Cardiac septum (tissue), 1 donor: ENCODE measurements around the gene TMEM258. TPM values are rescaled to one million over a fixed set of nuclear protein-coding genes. Genes with fewer than 3 reads are reported as not detected.

Experiments
- DNase-seq: peaks from one replicate; pipeline ENCODE4 v3.0.0-alpha.2; 2020; ENCODE audit warnings: low spot score
- intact Hi-C: fragments of 100-400 bp; cut with DNase I; formaldehyde crosslinking; loops from one replicate; pipeline ENCODE4 v1.14.0; 2022
- total RNA-seq: library from RNA; stranded (reverse); fragmentation: NEBNext Ultra II Directional; extraction: Animal tissue kit (Norgen Biotek cat#: 25700); gene quantifications from one replicate; pipeline ENCODE4 v1.2.1, GENCODE V29; 2021
- donor health status: DM: no; HTN: no; CAD: no.

Gene TMEM258
- total RNA-seq, 1 donor from 2014 or later = 97.1 TPM

DNA sequence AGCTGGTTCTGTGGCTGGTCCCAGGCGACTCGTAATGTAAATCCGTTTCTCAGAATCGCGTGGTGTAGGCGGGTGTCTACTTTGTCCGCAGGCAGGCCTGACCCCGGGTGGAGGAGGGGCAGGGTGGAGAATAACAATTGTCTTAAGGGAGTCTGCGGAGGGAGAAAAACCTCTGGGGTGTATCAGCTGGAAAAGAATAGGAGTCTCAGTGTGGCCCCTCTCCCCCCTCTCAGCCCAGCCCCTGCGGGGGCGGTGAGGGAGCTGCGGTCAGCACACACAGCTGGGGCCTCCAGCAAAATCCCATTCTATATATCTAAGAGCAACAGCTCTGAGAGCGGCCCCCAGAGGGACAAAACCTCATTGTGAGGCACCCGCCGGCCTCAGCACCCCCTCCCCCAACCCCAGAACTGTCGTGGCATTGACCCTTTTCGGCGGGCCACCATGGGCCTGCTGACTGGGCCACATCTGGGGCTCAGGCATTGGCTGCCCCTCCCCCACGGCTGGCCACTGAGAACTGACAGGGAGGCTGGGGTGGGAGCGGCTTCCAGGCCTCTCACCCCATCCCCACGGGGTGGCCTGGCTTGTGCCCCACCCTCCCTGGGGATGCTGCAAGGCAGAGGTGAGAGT, 42.7 kb downstream of the TMEM258 start:
- no peak for DNase-seq
- intact Hi-C loops = loop anchor here (5.0 kb wide), 1 partner anchor 358 kb away; no protein-coding TSS in a partner anchor

DNA sequence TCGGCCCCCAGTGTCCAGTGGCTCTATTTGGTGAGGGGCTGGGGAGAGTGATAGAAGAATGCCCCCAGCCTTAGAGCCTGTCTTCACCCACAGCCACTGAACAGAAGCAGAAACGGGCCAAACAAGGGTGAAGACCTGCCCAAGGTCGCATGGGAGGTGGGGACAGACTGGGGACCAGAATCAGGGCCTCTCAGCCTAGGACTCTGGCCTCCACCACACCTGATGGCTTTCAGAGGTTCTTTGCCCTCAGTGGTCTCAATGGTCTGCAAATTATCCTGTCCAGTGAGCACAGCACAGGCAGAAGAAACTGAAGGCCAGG, 44.5 kb downstream of the TMEM258 start:
- intact Hi-C loops = loop anchor here (5.0 kb wide), 1 partner anchor 359 kb away; no protein-coding TSS in a partner anchor
- DNase-seq = no peak

DNA sequence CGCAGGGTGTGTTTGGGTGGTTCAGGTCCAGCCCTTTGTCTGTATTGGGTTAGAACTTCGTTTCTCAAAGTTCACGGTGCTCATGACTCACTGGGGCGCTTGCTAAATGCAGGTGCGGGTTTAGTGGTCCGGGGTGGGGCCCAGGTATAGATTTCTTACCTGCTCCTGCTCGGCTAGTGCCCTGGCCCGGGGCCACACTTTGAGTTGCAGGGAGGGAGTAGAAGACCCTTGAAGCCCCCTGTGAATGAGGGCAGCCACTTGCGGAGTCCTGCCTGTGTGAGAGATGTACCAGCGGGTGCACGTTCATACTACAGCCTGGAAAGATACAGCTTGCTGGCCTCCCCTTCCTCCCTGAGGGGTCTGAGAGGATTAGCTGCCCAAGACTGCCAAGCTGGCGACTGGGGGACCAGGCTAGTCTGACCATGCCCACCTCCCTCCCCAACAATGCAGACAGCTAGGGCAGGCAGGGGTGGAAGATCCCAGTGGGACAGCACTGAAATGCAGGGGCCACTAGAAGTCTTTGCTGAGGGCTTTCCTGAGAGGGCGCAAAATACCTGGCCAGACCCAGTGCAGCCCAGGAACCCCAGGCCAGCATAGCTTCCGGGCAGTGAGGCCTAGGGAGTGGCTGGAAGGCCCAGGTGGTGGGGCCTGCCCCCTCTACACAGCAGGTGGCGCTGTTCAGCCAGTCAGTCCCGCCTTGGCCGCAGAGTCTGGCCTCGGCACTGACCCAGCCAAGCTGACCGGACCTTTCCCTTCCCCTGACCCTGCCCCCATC, 45.0 kb downstream of the TMEM258 start:
- peak; percentile 87 for DNase-seq
- intact Hi-C loops = loop anchor here (5.0 kb wide), 1 partner anchor 360 kb away; no protein-coding TSS in a partner anchor

DNA sequence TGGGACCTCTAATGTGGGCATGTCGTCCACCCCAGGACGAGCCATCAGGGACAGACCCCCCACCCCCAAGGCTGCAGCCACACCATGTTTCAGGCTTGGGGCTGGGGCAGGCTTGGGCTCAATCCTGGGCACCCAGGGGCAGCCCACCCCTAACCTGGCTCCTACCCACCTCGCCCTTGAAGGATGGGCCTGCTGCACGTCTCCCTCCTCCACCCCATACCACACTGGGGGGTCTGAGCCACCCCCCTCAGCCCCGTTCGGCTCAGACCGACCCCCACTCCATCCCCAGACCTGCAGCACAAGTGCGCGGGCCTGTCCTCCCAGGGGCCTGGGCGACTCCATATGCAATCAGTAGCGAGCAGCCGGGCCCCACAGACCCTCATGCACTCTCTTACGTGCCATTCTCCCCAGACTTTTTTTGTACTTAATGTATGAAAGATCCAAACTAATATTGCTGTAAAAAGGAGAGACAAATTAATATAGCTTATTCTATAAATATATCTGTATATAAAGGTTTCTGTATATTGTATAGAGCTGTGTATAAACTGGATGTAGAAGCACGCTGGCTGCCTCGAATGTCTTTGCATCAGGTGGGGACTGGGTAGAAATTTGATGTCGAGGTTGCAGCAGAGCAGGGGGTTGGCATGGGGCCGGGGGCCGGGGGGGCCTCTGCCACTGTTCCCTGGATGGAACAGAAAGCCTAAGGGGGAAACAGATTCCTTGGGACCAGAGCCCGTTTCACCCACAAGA, 45.8 kb downstream of the TMEM258 start:
- intact Hi-C loops = loop anchor here (5.0 kb wide), 1 partner anchor 361 kb away; no protein-coding TSS in a partner anchor
- DNase-seq = no peak

DNA sequence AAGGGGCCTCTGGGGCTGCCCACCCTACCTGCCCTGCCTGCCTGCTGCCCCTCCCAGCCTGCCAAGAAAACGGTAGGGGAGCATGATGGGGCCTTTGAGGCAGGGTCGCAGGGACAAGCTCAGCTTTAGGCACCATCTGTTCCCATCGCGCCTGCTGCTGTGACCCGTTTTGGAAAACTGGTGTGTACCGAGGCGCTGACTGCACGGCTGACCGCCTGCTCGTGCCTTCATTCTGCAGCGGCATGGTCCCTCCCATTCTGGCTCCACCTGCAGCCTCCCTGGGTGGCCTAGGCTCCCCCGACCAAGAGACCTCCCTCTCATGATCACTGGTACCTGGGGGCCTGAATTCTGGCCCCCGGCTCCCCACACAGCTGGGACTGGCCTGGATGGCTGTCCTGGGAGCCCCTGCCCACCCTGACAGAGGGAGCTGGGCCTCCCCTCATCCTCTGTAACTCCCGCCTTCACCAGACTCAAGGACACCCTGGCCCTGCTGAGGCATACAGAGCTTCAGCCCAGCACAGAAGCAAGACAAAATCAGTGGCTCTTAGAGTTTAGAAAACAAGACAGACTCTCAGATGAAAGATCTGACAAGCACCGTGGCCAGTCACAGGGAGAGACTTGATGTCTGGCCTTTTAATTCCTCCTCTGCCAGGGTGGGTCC, 46.5 kb downstream of the TMEM258 start:
- no peak for DNase-seq
- intact Hi-C loops = loop anchor here (5.0 kb wide), 1 partner anchor 361 kb away; no protein-coding TSS in a partner anchor

DNA sequence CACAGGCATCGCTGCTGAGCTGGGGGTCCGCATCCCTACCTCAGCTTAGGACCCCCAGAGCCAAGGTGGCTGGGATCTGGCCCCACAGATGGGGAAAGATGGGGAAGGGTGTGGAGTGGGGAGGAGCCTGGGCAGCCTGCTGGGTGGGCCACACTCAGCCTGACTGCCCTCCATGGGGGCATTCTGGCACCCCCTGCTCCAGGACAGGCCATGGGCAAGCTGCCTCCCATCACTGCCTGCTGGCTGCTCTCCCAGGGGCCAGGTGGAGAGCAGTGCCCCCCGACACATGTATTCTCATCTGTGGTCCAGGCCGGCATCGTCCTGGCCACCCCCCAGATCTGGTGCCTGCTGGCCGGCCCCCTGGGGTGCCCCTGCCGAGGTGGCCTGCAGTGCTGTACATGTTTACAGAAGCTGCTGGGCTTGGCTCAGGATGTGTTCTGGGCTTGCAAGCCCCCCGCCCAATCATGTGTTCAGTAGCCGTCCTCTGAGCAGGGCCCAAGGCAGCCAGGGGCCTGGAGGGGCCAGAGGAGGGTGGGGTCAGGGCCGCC, 47.7 kb downstream of the TMEM258 start:
- DNase-seq = no peak
- intact Hi-C loops = loop anchor here (5.0 kb wide), 1 partner anchor 363 kb away; no protein-coding TSS in a partner anchor

DNA sequence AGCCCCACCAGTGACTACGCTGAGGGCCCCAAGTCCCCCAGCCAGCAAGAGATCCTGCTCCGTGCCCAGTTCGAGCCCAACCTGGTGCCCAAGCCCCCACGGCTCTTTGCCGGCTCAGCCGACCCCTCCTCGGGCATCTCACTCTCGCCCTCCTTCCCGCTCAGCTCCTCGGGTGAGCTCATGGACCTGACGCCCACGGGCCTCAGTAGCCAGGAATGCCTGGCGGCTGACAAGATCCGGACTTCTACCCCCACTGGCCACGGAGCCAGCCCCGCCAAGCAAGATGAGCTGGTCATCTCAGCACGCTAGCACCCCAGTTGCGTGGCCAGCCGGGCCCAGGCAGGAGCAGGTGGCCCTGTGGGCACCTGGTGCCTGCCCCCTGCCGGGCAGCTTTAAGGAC, 48.2 kb downstream of the TMEM258 start:
- no peak for DNase-seq
- intact Hi-C loops = no loop called here

DNA sequence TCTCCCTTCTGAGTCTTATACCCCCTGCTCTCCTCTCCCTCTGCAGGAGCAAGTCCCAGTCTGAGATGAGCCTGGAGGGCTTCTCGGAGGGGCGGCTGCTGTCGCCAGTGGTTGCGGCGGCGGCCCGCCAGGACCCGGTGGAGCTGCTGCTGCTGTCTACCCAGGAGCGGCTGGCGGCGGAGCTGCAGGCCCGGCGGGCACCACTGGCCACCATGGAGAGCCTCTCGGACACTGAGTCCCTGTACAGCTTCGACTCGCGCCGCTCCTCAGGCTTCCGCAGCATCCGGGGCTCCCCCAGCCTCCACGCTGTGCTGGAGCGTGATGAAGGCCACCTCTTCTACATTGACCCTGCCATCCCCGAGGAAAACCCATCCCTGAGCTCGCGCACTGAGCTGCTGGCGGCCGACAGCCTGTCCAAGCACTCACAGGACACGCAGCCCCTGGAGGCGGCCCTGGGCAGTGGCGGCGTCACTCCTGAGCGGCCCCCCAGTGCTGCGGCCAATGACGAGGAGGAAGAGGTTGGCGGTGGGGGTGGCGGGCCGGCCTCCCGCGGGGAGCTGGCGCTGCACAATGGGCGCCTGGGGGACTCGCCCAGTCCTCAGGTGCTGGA, 48.8 kb downstream of the TMEM258 start:
- intact Hi-C loops = no loop called here
- no peak for DNase-seq

DNA sequence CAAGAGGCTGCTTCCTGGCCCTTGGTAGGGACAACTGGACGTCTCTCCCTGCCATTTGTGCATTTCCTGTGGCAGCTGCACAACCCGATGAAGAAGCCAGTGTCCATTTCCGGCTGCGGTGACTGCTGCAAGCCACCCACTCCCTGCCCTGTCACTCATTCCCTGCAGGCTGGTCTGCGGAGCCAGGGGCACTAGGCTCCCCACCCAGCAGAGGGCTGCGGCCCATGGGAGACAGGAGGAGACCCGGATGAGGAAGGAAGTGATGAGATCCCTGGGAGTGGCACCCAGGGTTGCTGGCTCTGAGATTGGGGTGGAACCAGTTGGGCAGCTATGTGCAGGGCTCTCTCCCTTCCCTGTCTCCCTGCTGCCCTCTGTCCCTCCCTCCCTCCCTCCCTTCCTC, 50.0 kb downstream of the TMEM258 start:
- DNase-seq = no peak
- intact Hi-C loops = no loop called here

DNA sequence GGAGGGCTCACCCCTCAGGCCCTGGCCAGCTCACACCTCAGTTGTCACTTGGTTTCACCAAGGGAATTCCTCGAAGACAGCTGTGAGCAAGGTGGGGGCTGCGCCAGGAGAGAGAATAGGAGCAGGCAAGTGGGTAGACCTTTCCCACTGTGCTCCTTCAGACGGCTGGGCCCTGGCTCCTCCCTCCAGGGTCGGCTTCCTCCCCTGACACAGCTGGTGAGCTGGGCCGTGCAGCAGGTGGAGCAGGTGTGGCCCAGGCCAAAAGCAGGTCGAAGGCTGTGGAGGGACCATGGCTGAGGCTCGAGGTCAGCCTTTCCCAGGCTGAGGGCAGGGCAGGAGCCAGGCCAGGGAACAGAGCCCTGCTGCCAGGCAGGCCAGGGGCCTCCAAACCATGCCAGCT, 52.4 kb downstream of the TMEM258 start:
- intact Hi-C loops = no loop called here
- no peak for DNase-seq

DNA sequence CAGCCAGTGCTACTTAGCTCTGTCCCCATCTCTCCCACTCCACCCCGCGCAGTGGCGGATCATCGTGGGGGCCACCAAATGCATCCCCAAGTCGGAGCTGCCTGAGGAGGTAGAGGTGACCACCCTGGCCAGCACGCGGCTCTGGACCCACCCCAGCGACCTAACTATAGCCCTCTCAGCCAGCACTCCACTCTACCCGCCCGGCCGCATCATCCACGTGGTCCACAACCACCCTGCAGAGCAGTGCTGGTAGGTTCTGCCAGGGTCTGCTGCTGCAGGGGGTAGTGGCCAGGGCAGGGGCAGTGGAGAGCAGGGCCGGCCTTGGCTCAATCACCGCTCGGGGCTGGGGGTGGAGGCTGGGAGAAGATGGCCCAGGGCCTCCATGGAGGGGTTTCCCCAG, 53.0 kb downstream of the TMEM258 start:
- intact Hi-C loops = no loop called here
- no peak for DNase-seq

Other genes starting within 250 kb of the TMEM258 start
- gene SYT7, start 211.5 kb downstream of the TMEM258 start, total RNA-seq = 9.3 TPM
- 3.3 TPM for gene DAGLA, start 112.2 kb downstream of the TMEM258 start, total RNA-seq
- 0.27 TPM for gene MYRF, start 40.0 kb downstream of the TMEM258 start, total RNA-seq
- 5.8 TPM for gene FEN1, start 312 bp upstream of the TMEM258 start, total RNA-seq
- 34.0 TPM for gene FADS1, start 24.4 kb upstream of the TMEM258 start, total RNA-seq
- 25.8 TPM for gene FADS2, start 35.7 kb upstream of the TMEM258 start, total RNA-seq
- gene FADS3, start 98.9 kb upstream of the TMEM258 start, total RNA-seq = 126 TPM
- 9.4 TPM for gene RAB3IL1, start 125.0 kb upstream of the TMEM258 start, total RNA-seq
- 1.1 TPM for gene BEST1, start 157.8 kb upstream of the TMEM258 start, total RNA-seq
- gene FTH1, start 175.0 kb upstream of the TMEM258 start, total RNA-seq = 3,174 TPM